PC-3 (cell line): Measurements from ENCODE around the gene MEX3A. TPM values are rescaled to one million over a fixed set of nuclear protein-coding genes. Genes with fewer than 3 reads are reported as not detected.

Source experiments
- ATAC-seq: fragments of 200-7000 bp; cut with Tn5 transposase; 2 replicates; pipeline ENCODE4 v1.9.1; 2020; ENCODE audit warnings: mild to moderate bottlenecking, moderate library complexity
- BruUV-seq: library from RNA; stranded (reverse); fragments of 400-500 nt; replicated peaks from 2 replicates; lab custom pipeline; 2021; lab: Mats Ljungman, UMichigan
- CTCF ChIA-PET: fragments of 300-600 bp; sonication (Branson Sonifier 250); formaldehyde crosslinking; loops from one replicate; lab custom pipeline; 2022; ENCODE audit warnings: antibody characterized with exemption; lab: Charles Lee
- POLR2A ChIA-PET: fragments of 300-600 bp; sonication (Branson Sonifier 250); formaldehyde crosslinking; loops from one replicate; lab custom pipeline; 2022; ENCODE audit warnings: antibody characterized with exemption; ENCODE audit not compliant: unreplicated experiment; lab: Charles Lee
- DNase-seq: peaks from one replicate; pipeline ENCODE4 v3.0.0-alpha.2; 2015
- H2AFZ ChIP-seq: fragments of 300-600 bp; sonication (generic); 2 replicates; pipeline ENCODE4 v1.6.0; 2016; ENCODE audit warnings: antibody characterized with exemption, low read length
- H3F3A ChIP-seq: fragments of 300-600 bp; sonication (generic); one replicate; pipeline ENCODE4 v1.6.0; 2017; ENCODE audit warnings: antibody characterized with exemption, low read length, control low read depth, mild to moderate bottlenecking; ENCODE audit not compliant: unreplicated experiment
- H3K27ac ChIP-seq: fragments of 300-600 bp; sonication (generic); 2 replicates; pipeline ENCODE4 v1.5.1; 2016; ENCODE audit warnings: mild to moderate bottlenecking, low read length
- H3K27me3 ChIP-seq: fragments of 300-600 bp; sonication (generic); 2 replicates; pipeline ENCODE4 v1.6.1; 2016; ENCODE audit warnings: low read length, mixed read lengths
- H3K36me3 ChIP-seq: fragments of 300-600 bp; sonication (generic); 2 replicates; pipeline ENCODE4 v1.6.1; 2016; ENCODE audit warnings: low read depth, mixed run types, low read length, mixed read lengths
- H3K4me1 ChIP-seq: fragments of 300-600 bp; sonication (generic); 2 replicates; pipeline ENCODE4 v1.5.1; 2016; ENCODE audit warnings: low read length; ENCODE audit not compliant: insufficient read depth
- H3K4me2 ChIP-seq: fragments of 300-600 bp; sonication (generic); 2 replicates; pipeline ENCODE4 v1.6.0; 2016; ENCODE audit warnings: low read length
- H3K4me3 ChIP-seq: fragments of 300-600 bp; sonication (generic); 2 replicates; pipeline ENCODE4 v1.5.1; 2016; ENCODE audit warnings: mild to moderate bottlenecking, low read length, mixed read lengths
- H3K79me2 ChIP-seq: fragments of 300-600 bp; sonication (generic); 2 replicates; pipeline ENCODE4 v1.6.1; 2017; ENCODE audit warnings: low read length, mixed read lengths
- H3K9ac ChIP-seq: fragments of 300-600 bp; sonication (generic); 2 replicates; pipeline ENCODE4 v1.6.0; 2016; ENCODE audit warnings: mild to moderate bottlenecking, low read length
- H3K9me2 ChIP-seq: fragments of 300-600 bp; sonication (generic); replicated peaks from 2 replicates; pipeline ENCODE4 v1.6.1; 2016; ENCODE audit warnings: mixed run types, low read length, mixed read lengths
- H3K9me3 ChIP-seq: fragments of 300-600 bp; sonication (generic); 2 replicates; pipeline ENCODE4 v1.6.1; 2016; ENCODE audit warnings: low read length, mixed read lengths
- H4K20me1 ChIP-seq: fragments of 300-600 bp; sonication (generic); 2 replicates; pipeline ENCODE4 v1.6.1; 2016; ENCODE audit warnings: low read length, mixed read lengths
- CTCF ChIP-seq: fragments of 300-600 bp; sonication (generic); conservative IDR thresholded peaks from 2 replicates; pipeline ENCODE4 v1.5.1; 2017; ENCODE audit warnings: antibody characterized with exemption, low read depth, mild to moderate bottlenecking, low read length
- EZH2 ChIP-seq: fragments of 300-600 bp; sonication (generic); IDR thresholded peaks from one replicate; pipeline ENCODE4 v1.6.1; 2017; ENCODE audit warnings: antibody characterized with exemption, mild to moderate bottlenecking, low read length; ENCODE audit not compliant: unreplicated experiment
- EZH2phosphoT487 ChIP-seq: fragments of 300-600 bp; sonication (generic); IDR thresholded peaks from 2 replicates; pipeline ENCODE4 v1.6.1; 2018; ENCODE audit warnings: mild to moderate bottlenecking, antibody characterized with exemption, low read length, borderline replicate concordance
- intact Hi-C: fragments of 100-400 bp; cut with micrococcal nuclease; formaldehyde crosslinking; loops from 2 replicates; pipeline ENCODE4 v1.9.0; 2023
- total RNA-seq: library from RNA; depleted of rRNA; stranded (reverse); fragments of >200 nt; gene quantifications from 2 replicates; pipeline ENCODE4 v1.2.3, GENCODE V29; 2014

Gene MEX3A
- total RNA-seq, 1 experiment from 2014 or later, result 12.9 TPM

- Histone ChIP-seq H3K4me2 (no peak overlapping the region), H3K9ac (no peak overlapping the region), H3F3A (peaks cover 4% of the 10 kb centered on the region), H3K9me2 (no peaks in the 10 kb centered on the region), H3K36me3 (no peaks in the 10 kb centered on the region), H3K4me3 (no peak overlapping the region), H3K4me1 (peaks cover 22% of the 10 kb centered on the region), H3K79me2 (peaks cover 29% of the 10 kb centered on the region), H2AFZ (no peak overlapping the region), H3K27me3 (no peaks in the 10 kb centered on the region), H4K20me1 (0 out of 2 replicates have a peak, but pooled peaks cover 3% of the 10 kb centered on the region), H3K9me3 (no peaks in the 10 kb centered on the region), H3K27ac (no peak overlapping the region)
- BruUV-seq, result no TSS peak
- intact Hi-C loops, result no loop called here
- TF ChIP-seq CTCF, result no peak
- TF ChIP-seq EZH2phosphoT487, result no peak
- no peak for TF ChIP-seq EZH2
- DNase-seq (no peak), ATAC-seq (no peak)
- ChIA-PET POLR2A (no interaction called here), CTCF (no interaction called here)
Observed at GRCh38 chr1:156056326-156056849, 25.9 kb downstream of the MEX3A start.

- Histone ChIP-seq H3K27me3 (no peaks in the 10 kb centered on the region), H3K9me2 (no peaks in the 10 kb centered on the region), H3K4me2 (peak overlapping the region; percentile 93), H3K9me3 (no peaks in the 10 kb centered on the region), H3K4me1 (peaks cover 15% of the 10 kb centered on the region), H3K79me2 (peaks cover 33% of the 10 kb centered on the region), H3K36me3 (peaks cover 6% of the 10 kb centered on the region; the same call in 1 of the 2 replicates), H3K4me3 (peak overlapping the region; percentile 85), H3K9ac (peak overlapping the region; percentile 90), H3K27ac (no peak overlapping the region), H4K20me1 (0 out of 2 replicates have a peak, but pooled peaks cover 3% of the 10 kb centered on the region), H2AFZ (peak overlapping the region; percentile 91), H3F3A (peaks cover 4% of the 10 kb centered on the region)
- ChIA-PET CTCF (no interaction called here), POLR2A (no interaction called here)
- no peak; the same call in 1 of the 2 replicates for ATAC-seq
- intact Hi-C loops, result no loop called here
- TF ChIP-seq EZH2phosphoT487, result no peak
- TF ChIP-seq EZH2, result no peak
- no peak for TF ChIP-seq CTCF
- no TSS peak for BruUV-seq
- no peak for DNase-seq
Observed at GRCh38 chr1:156055281-156056048, 26.8 kb downstream of the MEX3A start.
